NCI-H187 treated with DMSO at 0.1 percent for 48 hours (cell line): Measurements from ENCODE around the gene FGF1.

ENCODE experiments used
- DNase-seq: peaks from one replicate; lab custom pipeline; 2025; lab: John Stamatoyannopoulos, UW

The FGF1 gene

GRCh38 chr5:142576303-142576702 lies 109.6 kb downstream of the FGF1 start:
- DNase-seq: no peak

GRCh38 chr5:142572006-142572405 lies 113.9 kb downstream of the FGF1 start:
- DNase-seq: no peak

GRCh38 chr5:142571371-142571770 lies 114.5 kb downstream of the FGF1 start:
- DNase-seq: no peak

- no peak for DNase-seq
Observed at GRCh38 chr5:142569905-142570304, 116.0 kb downstream of the FGF1 start.

GRCh38 chr5:142568996-142569335 lies 116.9 kb downstream of the FGF1 start:
- DNase-seq: no peak

- no peak for DNase-seq
Observed at GRCh38 chr5:142568283-142568995, 117.5 kb downstream of the FGF1 start.

GRCh38 chr5:142561486-142562097 lies 124.3 kb downstream of the FGF1 start:
- DNase-seq: no peak

- DNase-seq: no peak
Observed at GRCh38 chr5:142561029-142561428, 124.9 kb downstream of the FGF1 start.

GRCh38 chr5:142552107-142552506 lies 133.8 kb downstream of the FGF1 start:
- DNase-seq: no peak

GRCh38 chr5:142551338-142552067 lies 134.4 kb downstream of the FGF1 start:
- DNase-seq: no peak

GRCh38 chr5:142550471-142550870 lies 135.4 kb downstream of the FGF1 start:
- no peak for DNase-seq

- DNase-seq: no peak
Observed at GRCh38 chr5:142549834-142550233, 136.1 kb downstream of the FGF1 start.

GRCh38 chr5:142548739-142549275 lies 137.1 kb downstream of the FGF1 start:
- DNase-seq: no peak

- no peak for DNase-seq
Observed at GRCh38 chr5:142547445-142548380, 138.2 kb downstream of the FGF1 start.

GRCh38 chr5:142545650-142546322 lies 140.1 kb downstream of the FGF1 start:
- DNase-seq: no peak

GRCh38 chr5:142544946-142545649 lies 140.8 kb downstream of the FGF1 start:
- no peak for DNase-seq

- no peak for DNase-seq
Observed at GRCh38 chr5:142544071-142544753, 141.7 kb downstream of the FGF1 start.

- no peak for DNase-seq
Observed at GRCh38 chr5:142542906-142543305, 143.0 kb downstream of the FGF1 start.
